Stomach (tissue), 4 donors: ENCODE data around the gene CUX1.

ENCODE experiments used
- CTCF ChIP-seq, 7 experiments: fragments of 450-650 bp in 4 of 7; fragments of 200-600 bp in 3 of 7; sonication (generic) in 3 of 7; IDR thresholded peaks; one replicate each; pipeline ENCODE4 v1.5.1; 2016 to 2019; ENCODE audit warnings: antibody characterized with exemption in 7 of 7, control low read depth in 2 of 7, mild to moderate bottlenecking in 1 of 7
- POLR2A ChIP-seq, 4 donors: fragments of 450-650 bp; IDR thresholded peaks; one replicate each; pipeline ENCODE4 v1.6.1; 2016; ENCODE audit warnings: antibody characterized with exemption in 4 of 4, control low read depth in 2 of 4, mild to moderate bottlenecking in 1 of 4, moderate library complexity in 1 of 4

GRCh38 chr7:102111061-102112041, 293.9 kb downstream of the CUX1 start:
- TF ChIP-seq POLR2A (IDR thresholded peaks at IDR 0.05) = no peak
- no peak for TF ChIP-seq CTCF (IDR thresholded peaks at IDR 0.05)
